D721Med (cell line): ENCODE results near the gene LIN52.

Experiments
- DNase-seq: peaks from one replicate; pipeline ENCODE4 v3.0.0; 2011; ENCODE audit warnings: low spot score; ENCODE audit not compliant: insufficient read length
- FAIRE-seq: peaks from 2 replicates; lab custom pipeline; 2011; peaks lifted over from hg19 to GRCh38; lab: Jason Lieb, UNC
- CTCF ChIP-seq: IDR thresholded peaks from 2 replicates; pipeline ENCODE4 v1.5.1; 2012; ENCODE audit warnings: mild to moderate bottlenecking, control low read depth; ENCODE audit not compliant: insufficient read depth; ENCODE audit errors: missing control alignments

LIN52 gene

GRCh38 chr14:74049876-74050495, 34.8 kb upstream of the LIN52 start:
- no peak for FAIRE-seq
- no peak for DNase-seq
- no peak for TF ChIP-seq CTCF

GRCh38 chr14:74062809-74063150, 22.0 kb upstream of the LIN52 start:
- DNase-seq = no peak
- TF ChIP-seq CTCF = no peak
- FAIRE-seq = no peak

- TF ChIP-seq CTCF = no peak
- no peak for DNase-seq
- no peak for FAIRE-seq
Measured at GRCh38 chr14:74064426-74064825, 20.3 kb upstream of the LIN52 start.

GRCh38 chr14:74064883-74065282, 19.9 kb upstream of the LIN52 start:
- FAIRE-seq = no peak
- no peak for DNase-seq
- no peak for TF ChIP-seq CTCF

- TF ChIP-seq CTCF = no peak
- DNase-seq = no peak
- no peak for FAIRE-seq
Measured at GRCh38 chr14:74065746-74066575, 18.8 kb upstream of the LIN52 start.

- no peak for TF ChIP-seq CTCF
- no peak for DNase-seq
- no peak for FAIRE-seq
Measured at GRCh38 chr14:74077401-74077800, 7.4 kb upstream of the LIN52 start.
